ENCODE results near the gene CD72.
"Not testable (repeated sequence)": the region's sequence is repeated elsewhere in the genome, so short reads cannot be mapped to it uniquely, and the experiment has no call there.

GRCh38 chr9:35579659-35580227, 38.5 kb downstream of the CD72 start:
- not testable (repeated sequence) for TF ChIP-seq EP300 (IDR thresholded peaks at IDR 0.05); GATA3 (IDR thresholded peaks at IDR 0.05; ENCODE audit: borderline replicate concordance); CTCF (IDR thresholded peaks at IDR 0.05); POLR2A (IDR thresholded peaks at IDR 0.05; ENCODE audit: low read length); MAZ (IDR thresholded peaks at IDR 0.05; ENCODE audit: borderline replicate concordance, low read depth, low read length); CHD2 (IDR thresholded peaks at IDR 0.05; ENCODE audit: low read length, partially characterized antibody); FOSB (CRISPR knock-in tag; IDR thresholded peaks at IDR 0.05); RARB (CRISPR knock-in tag; IDR thresholded peaks at IDR 0.05); MAFK (IDR thresholded peaks at IDR 0.05; ENCODE audit: partially characterized antibody); KDM5A (IDR thresholded peaks at IDR 0.05); KDM1A (IDR thresholded peaks at IDR 0.05; ENCODE audit: low read depth); NPAS2 (CRISPR knock-in tag; IDR thresholded peaks at IDR 0.05; ENCODE audit: borderline replicate concordance)

Measured in A549 (cell line).